UCSD-AML1 (cell line): ENCODE results near the gene CAMSAP1.
A peak's percentile ranks its signal among the peaks of the same experiment; 100 is the strongest.

ENCODE experiments used
- DNase-seq: peaks from one replicate; lab custom pipeline; 2025; ENCODE audit not compliant: unreplicated experiment; lab: John Stamatoyannopoulos, UW

Gene CAMSAP1

DNA sequence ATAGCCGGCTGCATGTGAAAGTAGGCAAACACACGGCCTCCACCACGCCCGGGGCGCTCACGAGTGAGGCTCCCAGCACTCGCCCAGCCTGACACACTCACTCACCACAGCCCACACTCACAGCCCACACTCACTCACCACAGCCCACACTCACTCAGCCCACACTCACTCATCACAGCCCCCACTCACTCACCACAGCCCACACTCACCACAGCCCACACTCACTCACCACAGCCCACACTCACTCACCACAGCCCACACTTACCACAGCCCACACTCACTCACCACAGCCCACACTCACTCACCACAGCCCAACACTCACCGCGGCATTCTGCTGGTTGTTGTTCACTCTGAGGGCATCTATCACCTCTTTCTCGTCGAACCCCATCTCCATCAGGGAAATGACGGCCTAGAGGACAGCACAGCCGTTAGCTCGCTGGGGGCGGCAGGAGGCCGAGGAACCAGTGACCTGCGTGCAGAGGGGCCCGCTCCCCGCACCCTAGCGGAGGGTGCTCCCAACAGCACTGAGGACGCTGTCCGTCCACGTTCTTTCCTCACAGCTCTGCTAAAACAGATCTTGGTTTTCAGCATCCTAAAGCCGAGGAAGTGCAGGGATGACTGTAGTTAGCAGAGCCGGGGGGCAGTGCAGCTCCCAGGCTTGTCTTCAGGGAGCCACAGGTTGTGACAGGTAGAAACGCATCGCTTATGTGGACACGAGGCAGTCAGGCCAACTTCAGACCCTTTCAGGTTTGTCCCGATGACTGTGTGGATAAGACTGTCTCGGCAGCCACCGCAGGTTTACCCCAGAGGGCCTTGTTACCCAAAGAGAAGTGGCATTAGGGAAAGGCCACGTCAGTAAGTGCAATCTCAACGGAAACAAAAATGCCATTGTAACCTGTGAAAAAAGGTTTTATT lies 32.3 kb upstream of the CAMSAP1 start:
- peak; percentile 39 for DNase-seq

DNA sequence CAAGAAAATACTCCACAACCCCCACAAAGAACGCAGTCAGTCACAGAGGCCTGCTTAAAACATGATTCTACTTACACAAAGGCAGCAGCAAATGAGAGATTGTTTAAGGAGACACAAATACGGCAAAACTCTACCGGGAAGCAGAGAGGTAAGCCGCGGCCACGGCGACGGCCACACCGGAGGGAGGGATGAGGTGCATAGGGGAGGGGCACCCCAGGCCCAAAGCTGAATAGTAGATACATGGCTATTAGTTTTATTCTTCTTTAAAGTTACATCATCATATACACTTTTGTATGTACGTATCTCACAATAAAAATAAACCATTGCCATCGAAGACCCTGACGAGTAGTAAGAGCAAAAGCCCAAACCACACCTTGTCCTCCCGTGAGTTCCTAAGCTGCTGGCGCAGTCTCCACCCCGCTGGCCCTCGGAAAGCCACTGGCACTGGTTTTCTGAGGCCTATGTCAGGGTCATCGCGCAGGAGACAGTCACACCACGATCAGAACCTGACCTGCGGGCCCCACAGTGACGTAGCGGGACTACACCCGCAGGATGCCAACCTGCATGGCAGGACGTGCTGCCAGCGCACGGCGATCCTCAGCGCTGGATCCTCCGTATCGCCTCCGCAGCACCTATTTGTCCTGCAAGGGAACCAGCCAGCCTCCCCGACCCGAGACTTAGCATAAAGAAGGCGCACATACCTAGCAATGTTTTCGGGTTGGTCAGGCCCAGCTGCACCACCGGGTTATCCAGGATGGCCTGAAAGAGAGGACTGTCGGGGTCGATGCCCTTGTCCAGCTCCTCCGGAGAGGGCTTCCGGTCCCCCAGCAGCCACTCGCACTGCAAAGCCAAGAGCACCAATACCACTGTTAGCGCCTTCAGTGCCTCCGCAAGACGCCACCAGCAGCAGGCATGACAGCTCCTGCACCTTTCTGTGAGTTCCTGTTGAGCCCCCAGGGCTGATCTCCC lies 30.5 kb upstream of the CAMSAP1 start:
- no peak for DNase-seq

- DNase-seq: no peak
These were observed 25.8 kb upstream of the CAMSAP1 start for GRCh38 chr9:135933114-135933513.

DNA sequence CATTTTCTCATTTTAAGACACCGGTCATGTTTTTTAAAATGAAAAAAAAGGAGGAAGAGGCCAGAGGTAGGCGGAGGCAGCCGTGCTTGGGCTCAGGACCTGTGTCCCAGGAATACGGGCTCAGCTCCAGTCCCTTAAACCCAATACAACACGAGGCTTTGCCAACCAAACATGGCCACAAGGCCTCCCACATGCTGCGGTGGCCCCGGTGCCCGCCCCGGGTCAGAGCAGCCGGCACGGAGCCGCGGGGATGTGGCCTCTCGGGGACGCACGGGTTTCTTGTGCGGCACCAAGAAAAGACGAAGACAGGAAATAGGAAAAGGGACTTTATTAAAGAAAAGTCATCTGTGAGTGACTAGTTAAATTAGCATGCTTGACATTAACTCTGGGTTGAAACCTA lies 25.3 kb upstream of the CAMSAP1 start:
- no peak for DNase-seq

- no peak for DNase-seq
These were observed 24.0 kb upstream of the CAMSAP1 start for GRCh38 chr9:135931349-135931820.

DNA sequence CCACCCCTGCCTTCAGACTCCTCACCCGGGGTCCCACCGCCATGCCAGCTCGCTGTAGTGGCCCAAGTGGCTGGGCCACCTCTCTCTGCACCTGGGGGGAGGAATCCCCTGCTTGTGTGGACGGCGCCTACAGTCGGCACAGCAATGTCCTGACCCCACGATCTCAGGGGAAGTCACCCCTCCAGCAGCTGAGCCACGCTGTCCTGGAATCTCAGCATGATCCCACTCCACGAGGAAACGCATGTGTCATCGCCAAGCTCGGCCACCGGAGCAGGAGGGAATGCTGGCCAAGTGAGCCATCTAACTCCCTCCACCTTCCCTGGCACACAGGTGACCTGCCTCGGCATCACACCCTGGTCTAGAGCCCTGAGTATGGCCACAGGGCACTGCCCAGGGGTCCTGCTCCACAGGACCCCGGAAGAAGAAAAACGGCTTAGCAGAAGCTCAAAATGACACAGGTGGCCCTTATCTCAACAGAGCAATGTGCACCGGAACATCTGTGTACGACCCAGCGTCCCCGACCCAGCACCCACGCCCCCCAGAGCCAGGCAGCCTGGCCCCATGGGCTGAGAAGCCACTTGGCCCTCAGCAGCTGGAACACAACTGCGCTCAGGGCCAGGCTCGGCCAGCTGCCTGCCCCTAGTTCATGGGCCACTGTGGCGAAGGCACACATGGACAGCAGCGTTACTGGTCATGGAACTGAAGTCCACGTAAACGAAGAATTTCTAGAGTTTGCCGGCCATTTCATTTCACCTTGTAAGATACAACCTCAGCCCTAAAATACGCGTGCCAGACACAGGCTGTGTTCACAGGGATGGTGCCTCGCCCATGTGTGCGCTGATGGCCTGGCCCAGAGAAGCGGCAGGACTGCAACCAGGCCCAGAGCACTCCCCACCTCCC lies 23.4 kb upstream of the CAMSAP1 start:
- no peak for DNase-seq

- no peak for DNase-seq
These were observed 22.5 kb upstream of the CAMSAP1 start for GRCh38 chr9:135929656-135930445.

DNA sequence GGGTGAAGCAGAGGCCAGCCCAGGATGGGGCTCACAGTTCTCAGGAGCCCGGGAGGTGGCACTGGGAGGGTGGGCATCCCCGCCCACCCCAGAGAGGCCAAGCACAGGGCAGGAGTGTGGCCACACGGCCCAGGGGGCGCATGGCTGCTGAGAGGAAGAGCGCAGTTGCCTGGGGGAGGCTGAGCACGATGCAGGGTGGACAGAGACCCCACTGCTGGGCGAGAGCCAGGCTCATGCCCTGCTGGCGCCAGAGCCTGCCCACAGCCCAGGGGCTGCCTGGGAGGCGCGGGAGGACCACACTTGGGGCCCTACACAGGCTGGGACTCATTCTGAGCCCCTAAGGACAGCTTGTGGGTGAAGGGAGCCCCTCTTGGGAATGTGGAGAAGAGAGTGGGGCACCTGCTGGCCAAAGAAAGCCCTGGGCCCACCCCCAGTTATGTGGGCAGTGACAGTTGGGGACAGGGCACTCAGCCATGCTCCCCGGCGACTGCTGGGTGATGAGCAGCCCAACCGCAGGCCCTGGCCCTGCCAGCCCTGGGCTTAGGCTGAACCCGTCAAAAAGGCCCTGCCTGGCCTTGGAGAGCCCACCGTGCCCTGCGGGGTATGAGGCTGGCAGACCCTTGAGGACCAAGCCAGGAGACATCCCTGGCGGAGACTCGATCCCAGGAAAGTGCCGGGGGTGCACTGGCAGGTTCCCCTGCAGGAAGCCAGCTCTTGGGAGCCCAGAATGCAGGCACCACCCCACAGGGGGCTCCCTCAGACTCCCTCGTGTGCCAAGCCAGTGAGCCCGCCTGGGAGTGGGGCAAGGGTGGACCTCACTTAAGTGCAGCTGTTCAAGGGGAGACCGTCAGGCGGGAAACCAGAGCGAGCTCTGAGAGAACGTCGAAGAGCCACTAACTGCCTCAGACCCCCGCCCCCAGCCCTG lies 21.6 kb upstream of the CAMSAP1 start:
- no peak for DNase-seq

DNA sequence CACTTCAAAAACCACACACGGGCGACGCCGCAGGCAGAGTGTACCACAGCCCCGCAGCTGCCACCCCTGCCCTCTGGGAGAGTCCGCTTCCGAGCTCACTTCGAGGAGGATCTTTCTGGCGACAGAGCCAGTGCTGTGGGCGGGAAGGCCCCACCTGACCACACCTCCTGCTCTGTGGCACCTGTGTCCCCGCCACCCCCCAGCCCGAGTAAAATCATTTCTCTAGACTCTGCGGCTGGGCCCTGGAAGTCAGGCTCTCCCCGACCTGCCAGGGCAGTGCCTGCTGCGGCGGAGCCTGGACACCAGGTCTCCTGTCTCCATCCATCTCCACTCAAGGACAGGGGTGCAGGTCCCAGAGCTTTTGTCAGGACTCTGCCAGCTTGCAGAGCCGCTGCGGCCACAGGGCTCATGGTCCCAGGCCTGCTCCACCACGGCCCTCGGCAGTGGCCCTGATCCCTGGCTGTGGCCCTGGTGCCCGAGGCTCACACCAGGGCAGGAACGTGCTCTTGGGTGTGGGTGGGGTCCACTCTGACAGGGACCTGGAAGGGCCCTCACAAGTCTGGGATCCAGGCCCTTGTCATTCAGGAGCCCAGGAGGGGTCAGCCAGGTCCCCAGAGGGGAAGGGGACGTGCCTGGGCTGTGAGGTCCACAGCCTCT lies 20.9 kb upstream of the CAMSAP1 start:
- DNase-seq: no peak

DNA sequence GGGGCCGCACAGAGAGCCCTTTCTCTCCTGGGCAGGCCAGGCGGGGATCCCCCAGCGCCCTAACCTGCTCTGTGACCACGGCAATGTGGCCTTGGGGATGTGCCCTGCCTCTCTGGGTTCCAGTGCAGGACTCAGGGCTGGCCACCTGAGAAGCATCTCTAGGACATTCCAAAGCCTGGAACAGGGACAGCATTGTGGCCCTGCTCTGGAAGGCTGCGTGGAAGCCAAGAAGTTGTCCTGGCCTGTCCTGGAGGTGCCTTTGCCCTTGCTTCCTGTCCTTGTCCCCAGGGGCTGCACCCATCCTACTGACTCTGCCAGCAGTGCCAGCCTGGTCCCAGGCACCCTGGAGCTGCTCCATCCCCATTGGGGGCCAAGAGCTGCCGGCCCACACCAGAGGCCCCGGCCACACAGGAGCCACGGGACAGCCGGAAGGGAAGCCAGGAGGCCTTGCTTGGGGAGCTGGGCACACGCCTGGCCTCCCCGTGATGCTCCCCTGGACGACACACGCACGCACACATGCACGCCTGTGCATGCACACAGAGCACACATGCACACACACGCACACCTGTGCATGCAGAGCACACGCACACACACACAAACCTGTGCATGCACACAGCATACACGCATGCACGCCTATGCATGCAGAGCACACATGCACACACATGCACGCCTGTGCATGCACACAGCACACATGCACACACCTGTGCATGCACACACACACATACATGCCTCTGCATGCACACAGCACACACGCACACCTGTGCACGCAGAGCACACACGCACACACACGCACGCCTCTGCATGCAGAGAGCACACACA lies 20.1 kb upstream of the CAMSAP1 start:
- DNase-seq: no peak

DNA sequence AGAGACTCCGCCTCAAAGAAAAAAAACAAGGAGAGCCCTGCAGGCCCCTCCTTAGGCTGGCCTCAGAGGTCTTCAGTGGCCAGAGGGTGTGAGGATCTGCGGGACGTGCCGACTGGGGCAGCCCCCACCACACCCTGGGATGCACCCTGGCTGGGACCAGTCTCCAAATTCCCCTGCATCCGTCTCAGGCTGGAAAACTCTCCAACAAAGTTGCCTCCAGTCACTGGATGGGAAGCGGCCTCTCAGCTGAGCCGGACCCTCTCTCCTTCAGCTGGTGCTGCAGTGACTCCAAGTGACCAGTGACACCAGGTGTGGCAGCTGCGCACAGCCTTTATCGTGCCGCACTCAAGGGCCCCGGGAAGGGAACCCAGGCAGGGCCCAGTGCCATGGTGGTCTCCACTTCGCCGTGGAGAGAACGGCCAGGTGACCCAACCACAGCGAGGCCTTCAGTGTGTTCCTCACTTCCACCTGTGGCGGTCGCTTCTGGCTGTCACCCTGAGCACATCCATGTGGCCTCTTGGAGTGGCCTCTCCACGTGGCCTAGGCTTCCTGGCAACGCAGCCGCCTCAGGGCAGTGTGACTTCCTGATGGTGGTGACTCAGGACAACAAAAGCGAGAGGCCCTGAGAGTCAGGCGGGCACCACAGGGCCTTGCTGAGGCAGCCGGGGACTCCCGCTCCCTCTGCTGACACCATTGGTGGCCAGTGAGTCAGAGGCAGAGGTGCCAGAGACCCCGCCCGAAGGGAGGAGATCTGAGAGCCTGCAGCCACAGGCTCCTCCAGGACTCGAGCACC lies 19.3 kb upstream of the CAMSAP1 start:
- peak; percentile 75 for DNase-seq

- no peak for DNase-seq
These were observed 18.3 kb upstream of the CAMSAP1 start for GRCh38 chr9:135925496-135926133.

GRCh38 chr9:135924628-135925338 lies 17.4 kb upstream of the CAMSAP1 start:
- DNase-seq: no peak

DNA sequence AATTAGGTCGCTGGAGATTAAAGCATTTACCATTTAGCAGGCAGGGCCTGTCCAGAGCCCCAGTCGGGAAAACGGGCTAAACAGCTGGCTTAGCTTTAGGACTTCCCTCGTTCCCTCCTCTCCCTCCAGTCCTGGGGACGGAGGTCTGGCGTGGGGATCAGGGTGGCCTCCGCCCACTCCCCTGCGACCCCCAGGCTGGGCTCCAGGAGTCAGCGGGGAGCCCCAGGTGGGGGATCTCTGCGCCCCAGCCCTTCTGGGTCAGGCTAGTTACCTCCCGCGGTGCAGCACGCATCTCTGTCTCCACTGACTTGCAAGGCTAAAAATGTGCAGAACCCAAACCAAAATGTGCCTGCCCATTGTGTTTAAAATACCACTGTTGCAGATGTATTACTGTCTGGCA lies 16.2 kb upstream of the CAMSAP1 start:
- no peak for DNase-seq

- no peak for DNase-seq
These were observed 14.5 kb upstream of the CAMSAP1 start for GRCh38 chr9:135921749-135922310.
